Sigmoid colon (tissue), 7 donors: Measurements from ENCODE around the gene PRSS27. TPM values are rescaled to one million over a fixed set of nuclear protein-coding genes. Genes with fewer than 3 reads are reported as not detected.

Experiments used
- DNase-seq: peaks from one replicate; pipeline ENCODE4 v3.0.0-alpha.2; 2019
- H3K27ac ChIP-seq, 4 donors: fragments of 200-600 bp; sonication (generic); one replicate each; pipeline ENCODE4 v1.5.1; 2016 to 2019; ENCODE audit warnings: mild to moderate bottlenecking in 1 of 4
- H3K27me3 ChIP-seq, 3 donors: fragments of 200-600 bp; sonication (generic); one replicate each; pipeline ENCODE4 v1.5.1; 2019; ENCODE audit warnings: mild to moderate bottlenecking in 1 of 3
- H3K36me3 ChIP-seq, 4 donors: fragments of 200-600 bp; sonication (generic); one replicate each; pipeline ENCODE4 v1.5.1; 2016 to 2019
- H3K4me1 ChIP-seq, 4 donors: fragments of 200-600 bp; sonication (generic); one replicate each; pipeline ENCODE4 v1.5.1; 2017 to 2019
- H3K4me3 ChIP-seq, 4 donors: fragments of 200-600 bp; sonication (generic); one replicate each; pipeline ENCODE4 v1.5.1; 2017 to 2019; ENCODE audit warnings: mild to moderate bottlenecking in 2 of 4, moderate library complexity in 1 of 4
- H3K9me3 ChIP-seq, 4 donors: fragments of 200-600 bp in 3 of 4; sonication (generic) in 3 of 4; one replicate each; pipeline versions ENCODE4 v1.5.1 to v1.6.1; 2013 to 2019
- EP300 ChIP-seq, 4 donors: sonication (generic); formaldehyde crosslinking; IDR thresholded peaks; one replicate each; pipeline ENCODE4 v1.6.1; 2017; ENCODE audit warnings: antibody characterized with exemption in 4 of 4
- POLR2A ChIP-seq, 2 donors: fragments of 450-650 bp; IDR thresholded peaks; one replicate each; pipeline ENCODE4 v1.6.1; 2016; ENCODE audit warnings: antibody characterized with exemption in 2 of 2, mild to moderate bottlenecking in 2 of 2, moderate library complexity in 2 of 2
- POLR2AphosphoS5 ChIP-seq, 4 donors: sonication (generic); formaldehyde crosslinking; IDR thresholded peaks; one replicate each; pipeline ENCODE4 v1.6.1; 2017; ENCODE audit warnings: antibody characterized with exemption in 4 of 4
- WGBS, 2 donors: extraction: QIAGEN DNeasy Blood & Tissue Kit; methylation state at CpG; one replicate each; pipeline ENCODE4 v1.1.7; 2013; 5-methylcytosine and 5-hydroxymethylcytosine counted together
- intact Hi-C: fragments of 100-400 bp; cut with DNase I; formaldehyde crosslinking; loops from one replicate; pipeline ENCODE4 v1.15.1; 2023
- polyA plus RNA-seq, 3 donors: library from polyadenylated mRNA; stranded (reverse); fragments of 200-250 nt; gene quantifications; one replicate each; pipeline ENCODE4 v1.2.3, GENCODE V29; 2013
- total RNA-seq, 4 donors: library from RNA; depleted of rRNA; stranded (reverse); fragments of >200 nt; gene quantifications; one replicate each; pipeline ENCODE4 v1.1.0, GENCODE V29; 2016
- TF ChIP-seq, protein P1 (sequence below), 4 experiments: fragments of 450-650 bp in 3 of 4; fragments of 200-600 bp in 1 of 4; IDR thresholded peaks; one replicate each; pipeline ENCODE4 v1.5.1; 2016 to 2019; ENCODE audit warnings: antibody characterized with exemption in 4 of 4, mild to moderate bottlenecking in 3 of 4, moderate library complexity in 2 of 4
- donor health status: healthy with polysubstance abuse.
- donor health status: Bipolar disorder and iron deficiency.
- donor health status: healthy.

PRSS27 gene
- total and polyA plus RNA-seq, 7 donors, result 0.60 to 5.0 (median 1.4) TPM; not detected in 1

DNA sequence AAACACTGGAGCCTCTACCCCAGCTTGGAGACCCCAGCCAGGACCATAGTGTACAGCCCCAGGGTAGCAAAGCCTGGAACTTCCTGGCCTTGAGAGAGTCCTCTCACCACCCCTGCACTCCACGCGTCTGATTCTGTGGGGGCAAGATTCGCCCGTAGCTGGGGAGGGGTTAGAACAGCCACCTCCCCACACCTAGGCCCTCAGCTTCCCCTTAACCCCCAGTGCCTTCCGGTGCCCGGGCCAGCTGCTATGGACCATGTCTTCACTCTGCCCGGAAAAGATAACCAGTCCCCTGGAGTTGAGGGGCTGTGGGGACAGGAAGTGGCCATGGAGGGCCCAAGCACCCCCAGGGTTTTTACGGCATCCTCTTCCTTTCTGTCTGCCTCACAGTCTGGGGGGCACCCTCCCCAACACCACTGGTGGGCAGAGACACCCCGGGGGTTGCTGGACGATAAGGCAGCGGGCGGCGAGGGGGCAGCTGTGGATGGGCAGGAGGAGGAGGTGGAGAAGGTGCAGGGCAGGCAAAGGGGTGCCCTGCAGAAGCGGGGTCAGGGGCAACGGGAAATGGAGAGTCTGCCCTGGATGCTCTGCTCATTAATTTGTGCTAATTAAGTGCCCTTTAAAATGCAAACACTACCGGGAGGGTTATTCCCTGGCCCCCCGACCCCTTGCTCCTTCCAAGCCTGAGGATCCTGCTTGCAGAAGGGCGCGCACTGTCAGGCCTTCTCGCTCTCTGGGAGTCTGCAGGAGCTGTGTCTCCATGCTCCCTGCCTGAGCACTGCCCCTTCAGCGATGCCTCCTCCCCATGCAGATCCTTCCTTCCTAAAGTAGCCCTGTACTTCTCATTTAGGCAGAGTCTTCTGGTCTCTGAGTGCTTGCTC, 2.4 kb downstream of the PRSS27 start:
- WGBS, 2 donors, result 68 to 86% methylated on average over 21 of the region's 21 CpGs
- Histone ChIP-seq H3K4me1 (peaks cover 0 to 25% (median 18%) of the 10 kb centered on the region in 4 donors), H3K27me3 (peaks cover 0 to 14% (median 7%) of the 10 kb centered on the region in 3 donors), H3K9me3 (no peaks in the 10 kb centered on the region), H3K27ac (no peak overlapping the region), H3K4me3 (no peak overlapping the region), H3K36me3 (no peaks in the 10 kb centered on the region)
- TF ChIP-seq POLR2A (IDR thresholded peaks at IDR 0.05), result no peak
- no peak for TF ChIP-seq POLR2AphosphoS5 (IDR thresholded peaks at IDR 0.05)
- TF ChIP-seq, protein P1, sequence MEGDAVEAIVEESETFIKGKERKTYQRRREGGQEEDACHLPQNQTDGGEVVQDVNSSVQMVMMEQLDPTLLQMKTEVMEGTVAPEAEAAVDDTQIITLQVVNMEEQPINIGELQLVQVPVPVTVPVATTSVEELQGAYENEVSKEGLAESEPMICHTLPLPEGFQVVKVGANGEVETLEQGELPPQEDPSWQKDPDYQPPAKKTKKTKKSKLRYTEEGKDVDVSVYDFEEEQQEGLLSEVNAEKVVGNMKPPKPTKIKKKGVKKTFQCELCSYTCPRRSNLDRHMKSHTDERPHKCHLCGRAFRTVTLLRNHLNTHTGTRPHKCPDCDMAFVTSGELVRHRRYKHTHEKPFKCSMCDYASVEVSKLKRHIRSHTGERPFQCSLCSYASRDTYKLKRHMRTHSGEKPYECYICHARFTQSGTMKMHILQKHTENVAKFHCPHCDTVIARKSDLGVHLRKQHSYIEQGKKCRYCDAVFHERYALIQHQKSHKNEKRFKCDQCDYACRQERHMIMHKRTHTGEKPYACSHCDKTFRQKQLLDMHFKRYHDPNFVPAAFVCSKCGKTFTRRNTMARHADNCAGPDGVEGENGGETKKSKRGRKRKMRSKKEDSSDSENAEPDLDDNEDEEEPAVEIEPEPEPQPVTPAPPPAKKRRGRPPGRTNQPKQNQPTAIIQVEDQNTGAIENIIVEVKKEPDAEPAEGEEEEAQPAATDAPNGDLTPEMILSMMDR (IDR thresholded peaks at IDR 0.05), result no peak
- TF ChIP-seq EP300 (IDR thresholded peaks at IDR 0.05), result no peak
- intact Hi-C loops, result no loop called here
- DNase-seq, result no peak

DNA sequence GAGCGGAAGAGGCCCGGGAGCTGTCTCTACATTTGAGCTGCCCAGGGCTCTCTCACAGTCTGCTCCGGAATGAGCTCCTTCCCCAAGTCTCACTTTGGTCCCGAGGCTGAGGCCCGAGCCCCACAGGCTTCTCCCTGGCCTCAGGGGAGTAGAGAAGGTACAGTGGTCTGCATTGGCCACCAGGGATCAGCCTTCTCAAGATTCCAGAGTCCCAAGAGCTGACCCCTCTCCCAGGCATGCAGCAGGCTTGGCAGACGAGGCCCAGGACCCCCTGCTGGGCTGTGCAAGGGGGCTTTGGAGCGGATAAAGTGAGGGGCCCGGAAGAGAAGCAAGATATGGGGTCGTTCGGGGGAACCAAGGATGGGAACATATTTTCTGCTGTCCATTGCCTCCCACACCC, 3.1 kb downstream of the PRSS27 start:
- 84 to 88% methylated on average over 10 of the region's 10 CpGs for WGBS, 2 donors
- TF ChIP-seq EP300 (IDR thresholded peaks at IDR 0.05), result no peak
- no peak for TF ChIP-seq POLR2A (IDR thresholded peaks at IDR 0.05)
- TF ChIP-seq, protein P1 (IDR thresholded peaks at IDR 0.05), result no peak
- TF ChIP-seq POLR2AphosphoS5 (IDR thresholded peaks at IDR 0.05), result no peak
- peaks cover 0 to 25% (median 18%) of the 10 kb centered on the region in 4 donors for H3K4me1 ChIP-seq
- H3K36me3 ChIP-seq, result no peaks in the 10 kb centered on the region
- H3K27me3 ChIP-seq, result peaks cover 0 to 14% (median 7%) of the 10 kb centered on the region in 3 donors
- H3K27ac ChIP-seq, result no peak overlapping the region
- H3K9me3 ChIP-seq, result no peaks in the 10 kb centered on the region
- no peak for DNase-seq
- intact Hi-C loops, result no loop called here
- no peak overlapping the region for H3K4me3 ChIP-seq

DNA sequence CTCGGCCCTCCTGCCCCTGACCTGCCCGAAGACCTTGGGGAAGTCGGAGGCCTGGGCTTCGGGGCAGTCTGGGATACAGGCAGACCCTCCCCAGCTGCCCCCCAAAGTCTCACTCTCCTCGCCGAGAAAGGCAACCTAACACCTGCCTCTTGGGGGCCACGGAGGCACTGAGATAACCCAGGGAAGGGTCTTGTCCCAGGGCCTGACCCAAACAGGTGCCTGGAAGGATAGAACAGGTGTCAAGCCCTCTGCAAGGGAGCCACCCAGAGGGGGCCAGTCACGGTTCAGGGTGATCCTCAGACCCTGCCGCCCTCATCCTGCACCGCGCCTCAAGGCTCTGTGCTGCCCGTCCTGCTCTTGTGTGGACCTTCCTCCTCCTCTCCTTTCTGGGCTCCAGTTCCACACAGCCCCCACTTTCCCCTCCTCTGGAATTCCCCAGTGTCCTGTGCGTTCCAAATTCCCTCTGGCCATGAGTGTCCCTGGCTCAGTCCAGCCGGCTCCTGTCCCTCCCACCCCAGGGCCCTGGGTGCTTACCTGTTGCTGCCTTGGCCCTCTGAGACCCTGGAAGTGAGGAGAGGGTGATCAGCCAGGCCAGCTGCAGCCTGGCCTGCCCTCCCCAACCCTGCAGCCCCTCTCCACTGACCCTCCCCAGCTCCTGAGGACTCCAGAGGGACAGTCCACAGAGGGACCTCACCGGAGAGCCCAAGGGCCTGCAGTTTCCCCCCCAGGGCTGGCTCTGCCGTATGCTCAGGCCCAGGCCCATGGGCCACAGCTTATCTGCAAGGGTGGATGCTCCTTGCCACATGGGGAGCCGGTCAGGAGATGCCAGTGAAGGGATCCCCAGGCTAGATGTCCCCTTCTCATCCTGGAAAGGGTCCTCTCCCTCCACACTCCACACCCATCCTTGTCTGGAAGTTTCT, 3.8 kb downstream of the PRSS27 start:
- peaks cover 0 to 20% (median 13%) of the 10 kb centered on the region in 4 donors for H3K4me1 ChIP-seq
- intact Hi-C loops, result no loop called here
- peaks cover 0 to 14% (median 7%) of the 10 kb centered on the region in 3 donors for H3K27me3 ChIP-seq
- no peaks in the 10 kb centered on the region for H3K36me3 ChIP-seq
- TF ChIP-seq POLR2A (IDR thresholded peaks at IDR 0.05), result no peak
- no peak for TF ChIP-seq EP300 (IDR thresholded peaks at IDR 0.05)
- TF ChIP-seq, protein P1 (IDR thresholded peaks at IDR 0.05), result no peak
- TF ChIP-seq POLR2AphosphoS5 (IDR thresholded peaks at IDR 0.05), result no peak
- no peak for DNase-seq
- WGBS, 2 donors, result 62 to 71% methylated on average over 17 of the region's 17 CpGs
- H3K9me3 ChIP-seq, result no peaks in the 10 kb centered on the region
- H3K27ac ChIP-seq, result no peak overlapping the region
- H3K4me3 ChIP-seq, result no peak overlapping the region

DNA sequence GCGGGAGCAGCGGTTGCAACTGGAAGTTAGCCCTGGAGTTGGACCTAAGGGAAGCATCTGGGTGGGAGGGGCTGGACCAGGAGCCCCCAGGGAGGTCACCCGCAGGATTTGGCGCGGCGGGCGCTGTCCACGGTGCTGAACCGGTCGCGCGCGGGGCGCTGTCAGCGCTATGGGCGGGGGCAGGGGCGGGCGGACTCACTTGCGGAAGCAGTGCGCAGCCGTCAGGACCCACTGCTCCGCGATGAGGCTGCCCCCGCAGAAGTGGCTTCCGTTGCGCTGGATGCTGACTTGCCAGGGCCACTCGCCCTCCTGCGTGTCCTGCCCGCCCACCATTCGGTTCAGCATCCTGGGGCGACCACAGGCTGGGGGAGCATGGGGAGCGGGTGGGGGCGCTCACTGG, 4.5 kb downstream of the PRSS27 start:
- H3K36me3 ChIP-seq, result no peaks in the 10 kb centered on the region
- 7% methylated on average over 33 of the region's 33 CpGs for WGBS, 2 donors
- TF ChIP-seq POLR2A (IDR thresholded peaks at IDR 0.05), result no peak
- peaks cover 0 to 14% (median 7%) of the 10 kb centered on the region in 3 donors for H3K27me3 ChIP-seq
- no peak overlapping the region for H3K4me3 ChIP-seq
- no peak overlapping the region for H3K27ac ChIP-seq
- intact Hi-C loops, result no loop called here
- H3K4me1 ChIP-seq, result peaks cover 0 to 17% (median 10%) of the 10 kb centered on the region in 4 donors
- no peak for DNase-seq
- no peaks in the 10 kb centered on the region for H3K9me3 ChIP-seq

DNA sequence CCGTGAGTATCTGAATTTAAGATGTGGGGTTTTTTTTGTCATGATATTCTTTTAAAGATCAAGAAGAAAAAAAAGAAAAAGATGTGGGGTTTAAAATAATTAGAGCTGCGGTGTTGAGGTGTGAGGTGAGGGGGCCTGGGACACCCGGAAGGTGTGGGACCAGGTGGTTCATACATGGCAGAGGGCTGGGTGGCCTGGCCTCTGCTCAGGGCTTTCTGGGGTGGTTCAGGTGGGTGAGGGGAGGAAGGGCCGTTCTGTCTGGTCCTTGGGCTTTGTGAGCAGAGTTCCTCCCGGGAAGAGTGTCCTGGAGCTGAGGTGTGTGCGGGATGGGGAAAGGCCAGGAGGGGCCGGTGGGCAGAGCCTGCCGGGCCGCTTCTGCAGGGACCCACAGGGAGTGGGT, 5.0 kb downstream of the PRSS27 start:
- intact Hi-C loops, result no loop called here
- Histone ChIP-seq H3K4me1 (peaks cover 0 to 12% (median 7%) of the 10 kb centered on the region in 4 donors), H3K27me3 (peaks cover 0 to 14% (median 7%) of the 10 kb centered on the region in 3 donors), H3K27ac (no peak overlapping the region), H3K36me3 (peaks cover 0 to under 1% (median 0%) of the 10 kb centered on the region in 4 donors), H3K9me3 (no peaks in the 10 kb centered on the region), H3K4me3 (no peak overlapping the region)
- 21 to 39% methylated on average over 9 of the region's 9 CpGs for WGBS, 2 donors
- DNase-seq, result no peak
- TF ChIP-seq, protein P1 (IDR thresholded peaks at IDR 0.05), result no peak
- TF ChIP-seq POLR2AphosphoS5 (IDR thresholded peaks at IDR 0.05) (no peak), POLR2A (IDR thresholded peaks at IDR 0.05) (no peak)
